Trophoblast cell (in vitro differentiated cells and primary cell): ENCODE measurements around the gene RARA.

ENCODE experiments used
- DNase-seq, 2 donors: peaks; one replicate each; pipeline ENCODE4 v3.0.0-alpha.2; 2016
- H2AFZ ChIP-seq: 2 replicates; pipeline ENCODE4 v1.6.1; 2013; ENCODE audit warnings: low read length, moderate library complexity, mild to moderate bottlenecking; ENCODE audit not compliant: insufficient read depth, poor library complexity
- H2AK5ac ChIP-seq: 2 replicates; pipeline ENCODE4 v1.6.1; 2013; ENCODE audit warnings: mild to moderate bottlenecking, low read length
- H2BK120ac ChIP-seq: 2 replicates; pipeline ENCODE4 v1.6.1; 2013; ENCODE audit warnings: low read length, mild to moderate bottlenecking, moderate library complexity; ENCODE audit not compliant: insufficient read depth, poor library complexity
- H2BK12ac ChIP-seq: 2 replicates; pipeline ENCODE4 v1.6.1; 2013; ENCODE audit warnings: mild to moderate bottlenecking, low read length, moderate library complexity
- H2BK5ac ChIP-seq: 2 replicates; pipeline ENCODE4 v1.6.1; 2013; ENCODE audit warnings: low read length, low read depth, moderate library complexity, mild to moderate bottlenecking; ENCODE audit not compliant: poor library complexity
- H3K14ac ChIP-seq: 2 replicates; pipeline ENCODE4 v1.6.1; 2013; ENCODE audit warnings: mild to moderate bottlenecking, low read length
- H3K18ac ChIP-seq: 2 replicates; pipeline ENCODE4 v1.6.1; 2013; ENCODE audit warnings: mild to moderate bottlenecking, low read length
- H3K23ac ChIP-seq: 2 replicates; pipeline ENCODE4 v1.6.1; 2013; ENCODE audit warnings: low read length
- H3K27ac ChIP-seq: 2 replicates; pipeline ENCODE4 v1.5.1; 2013; ENCODE audit warnings: low read depth, mild to moderate bottlenecking, inconsistent platforms, low read length, moderate library complexity
- H3K27me3 ChIP-seq: 2 replicates; pipeline ENCODE4 v1.6.1; 2013; ENCODE audit warnings: inconsistent platforms, mild to moderate bottlenecking, low read length, moderate library complexity; ENCODE audit not compliant: insufficient read depth
- H3K36me3 ChIP-seq, 2 experiments: 1 replicate in 1 of 2; 2 replicates in 1 of 2; pipeline ENCODE4 v1.6.1; 2013; ENCODE audit warnings: low read length in 2 of 2, mild to moderate bottlenecking in 2 of 2, moderate library complexity in 1 of 2; ENCODE audit not compliant: insufficient read depth in 2 of 2, control insufficient read depth in 1 of 2
- H3K4ac ChIP-seq: 2 replicates; pipeline ENCODE4 v1.6.1; 2013; ENCODE audit warnings: low read depth, mild to moderate bottlenecking, low read length, moderate library complexity
- H3K4me1 ChIP-seq, 2 experiments: 1 replicate in 1 of 2; 2 replicates in 1 of 2; pipeline ENCODE4 v1.6.1; 2013; ENCODE audit warnings: low read length in 2 of 2, mild to moderate bottlenecking in 2 of 2, moderate library complexity in 1 of 2; ENCODE audit not compliant: insufficient read depth in 2 of 2, control insufficient read depth in 1 of 2
- H3K4me2 ChIP-seq: 2 replicates; pipeline ENCODE4 v1.6.1; 2013; ENCODE audit warnings: inconsistent platforms, mild to moderate bottlenecking, low read length, moderate library complexity
- H3K4me3 ChIP-seq: 2 replicates; pipeline ENCODE4 v1.5.1; 2013; ENCODE audit warnings: mild to moderate bottlenecking, low read depth, low read length, inconsistent platforms
- H3K79me1 ChIP-seq: one replicate; pipeline ENCODE4 v1.6.1; 2013; ENCODE audit warnings: low read length
- H3K79me2 ChIP-seq: 2 replicates; pipeline ENCODE4 v1.6.1; 2013; ENCODE audit warnings: low read length, mild to moderate bottlenecking; ENCODE audit not compliant: control insufficient read depth, insufficient read depth, poor library complexity
- H3K9ac ChIP-seq: 2 replicates; pipeline ENCODE4 v1.6.1; 2013; ENCODE audit warnings: mild to moderate bottlenecking, low read length
- H3K9me3 ChIP-seq: 2 replicates; pipeline ENCODE4 v1.6.1; 2013; ENCODE audit warnings: low read depth, mild to moderate bottlenecking, control low read depth, inconsistent platforms, low read length; ENCODE audit not compliant: insufficient read depth
- H4K12ac ChIP-seq: 2 replicates; pipeline ENCODE4 v1.6.1; 2013; ENCODE audit warnings: low read depth, mild to moderate bottlenecking, low read length, moderate library complexity
- H4K8ac ChIP-seq: 2 replicates; pipeline ENCODE4 v1.6.1; 2013; ENCODE audit warnings: low read depth, mild to moderate bottlenecking, low read length, moderate library complexity
- H4K91ac ChIP-seq: one replicate; pipeline ENCODE4 v1.6.1; 2013; ENCODE audit warnings: low read depth, mild to moderate bottlenecking, low read length, moderate library complexity
- WGBS: extraction: QIAGEN DNeasy Blood & Tissue Kit; methylation state at CpG from one replicate; pipeline ENCODE4 v1.1.7; 2013; ENCODE audit warnings: missing lambda C conversion rate; ENCODE audit not compliant: insufficient read length, insufficient coverage; ENCODE audit errors: extremely low coverage; 5-methylcytosine and 5-hydroxymethylcytosine counted together

RARA gene

DNA sequence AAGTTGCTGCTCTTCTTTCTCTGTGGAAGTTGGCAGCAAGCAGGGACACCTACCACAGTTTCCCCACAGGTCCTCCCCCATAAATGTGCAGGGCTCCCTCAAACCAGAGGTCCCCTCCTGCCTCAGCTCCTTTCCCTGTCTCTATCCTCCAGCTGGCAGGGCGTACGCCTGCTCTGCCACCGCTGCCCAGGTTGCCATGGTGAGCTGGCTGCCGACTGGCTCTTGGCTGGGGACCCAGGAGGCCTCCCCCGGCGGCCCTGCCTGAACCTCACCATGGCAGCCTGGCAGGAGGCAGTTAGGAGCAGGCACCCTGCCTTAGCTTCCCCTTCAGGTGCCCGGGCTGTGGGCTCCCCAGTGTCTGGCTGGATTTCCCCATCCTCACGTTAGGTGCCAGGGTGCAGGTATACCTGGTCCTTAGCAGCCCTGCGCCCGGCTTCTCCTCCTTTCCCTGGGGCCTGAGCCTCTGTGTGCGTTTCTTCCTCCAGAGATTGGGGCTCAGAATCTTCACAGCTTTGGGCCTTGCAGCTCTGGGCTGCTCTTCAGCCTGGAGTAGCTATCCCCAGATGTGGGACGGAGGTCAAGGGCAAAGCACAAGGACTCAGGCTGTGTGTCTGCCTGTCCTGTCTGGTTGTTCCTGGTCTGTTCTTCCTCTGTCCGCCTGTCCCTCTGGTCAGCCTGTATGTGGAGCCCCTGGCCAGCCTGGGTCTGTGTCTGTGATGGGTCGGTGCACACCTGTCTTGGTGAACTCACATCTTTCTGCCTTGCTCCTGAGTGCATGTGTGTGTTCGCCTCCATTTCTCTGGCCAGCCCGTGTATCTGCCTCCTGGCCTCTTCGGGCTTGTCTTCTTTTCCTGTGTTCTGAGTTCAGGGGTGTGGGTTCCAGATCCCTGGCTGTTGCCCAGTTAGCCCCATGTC is 39.8 kb downstream of the RARA start:
- Histone ChIP-seq H3K23ac (no peak overlapping the region), H3K18ac (no peak overlapping the region), H3K36me3 (peaks cover 34 to 38% of the 10 kb centered on the region in 2 experiments), H3K79me1 (peaks cover 14% of the 10 kb centered on the region), H2AFZ (no peak overlapping the region), H3K79me2 (peaks cover 2% of the 10 kb centered on the region), H2BK5ac (no peak overlapping the region), H3K4me3 (no peak overlapping the region), H4K91ac (no peak overlapping the region), H2BK120ac (no peak overlapping the region), H3K4me1 (peaks cover 29 to 43% of the 10 kb centered on the region in 2 experiments), H3K14ac (no peak overlapping the region), H2BK12ac (no peak overlapping the region), H3K9me3 (no peaks in the 10 kb centered on the region), H3K27me3 (no peaks in the 10 kb centered on the region), H4K12ac (no peak overlapping the region), H3K9ac (no peak overlapping the region), H4K8ac (no peak overlapping the region), H3K4me2 (no peak overlapping the region), H3K4ac (no peak overlapping the region), H2AK5ac (no peak overlapping the region), H3K27ac (no peak overlapping the region)
- DNase-seq, result no peak
- no CpG with 5 or more reads among the region's 17 CpGs for WGBS

DNA sequence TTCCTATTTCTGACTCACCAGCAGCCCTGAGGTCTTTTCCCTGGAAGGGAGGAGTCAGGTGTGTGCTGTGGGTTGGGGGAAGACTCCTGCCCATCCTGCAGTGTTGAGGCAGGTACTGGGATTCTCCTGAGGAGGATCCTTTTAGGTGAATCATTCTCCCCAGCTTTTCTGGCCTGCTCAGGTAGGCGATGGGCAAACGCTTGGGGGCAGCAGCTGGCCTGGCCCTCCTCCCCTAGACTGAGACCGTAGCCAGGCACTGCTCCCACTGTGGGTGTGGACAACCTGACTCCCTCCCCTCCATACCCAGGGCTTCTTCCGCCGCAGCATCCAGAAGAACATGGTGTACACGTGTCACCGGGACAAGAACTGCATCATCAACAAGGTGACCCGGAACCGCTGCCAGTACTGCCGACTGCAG is 40.5 kb downstream of the RARA start:
- H2AFZ ChIP-seq, result no peak overlapping the region
- no peak overlapping the region for H2AK5ac ChIP-seq
- WGBS, result no CpG with 5 or more reads among the region's 10 CpGs
- H3K27me3 ChIP-seq, result no peaks in the 10 kb centered on the region
- no peak overlapping the region for H3K27ac ChIP-seq
- no peak overlapping the region for H4K91ac ChIP-seq
- H3K79me1 ChIP-seq, result peaks cover 10% of the 10 kb centered on the region
- H3K9ac ChIP-seq, result no peak overlapping the region
- H3K79me2 ChIP-seq, result peaks cover 2% of the 10 kb centered on the region
- H4K8ac ChIP-seq, result no peak overlapping the region
- no peak overlapping the region for H3K4me2 ChIP-seq
- no peak overlapping the region for H4K12ac ChIP-seq
- H2BK5ac ChIP-seq, result no peak overlapping the region
- no peak overlapping the region for H2BK12ac ChIP-seq
- H2BK120ac ChIP-seq, result no peak overlapping the region
- H3K36me3 ChIP-seq, result peaks cover 40 to 43% of the 10 kb centered on the region in 2 experiments
- peaks cover 22 to 36% of the 10 kb centered on the region in 2 experiments for H3K4me1 ChIP-seq
- H3K9me3 ChIP-seq, result no peaks in the 10 kb centered on the region
- H3K23ac ChIP-seq, result no peak overlapping the region
- H3K18ac ChIP-seq, result no peak overlapping the region
- DNase-seq, result peak; percentile 36 to 53
- no peak overlapping the region for H3K14ac ChIP-seq
- no peak overlapping the region for H3K4me3 ChIP-seq
- H3K4ac ChIP-seq, result no peak overlapping the region

DNA sequence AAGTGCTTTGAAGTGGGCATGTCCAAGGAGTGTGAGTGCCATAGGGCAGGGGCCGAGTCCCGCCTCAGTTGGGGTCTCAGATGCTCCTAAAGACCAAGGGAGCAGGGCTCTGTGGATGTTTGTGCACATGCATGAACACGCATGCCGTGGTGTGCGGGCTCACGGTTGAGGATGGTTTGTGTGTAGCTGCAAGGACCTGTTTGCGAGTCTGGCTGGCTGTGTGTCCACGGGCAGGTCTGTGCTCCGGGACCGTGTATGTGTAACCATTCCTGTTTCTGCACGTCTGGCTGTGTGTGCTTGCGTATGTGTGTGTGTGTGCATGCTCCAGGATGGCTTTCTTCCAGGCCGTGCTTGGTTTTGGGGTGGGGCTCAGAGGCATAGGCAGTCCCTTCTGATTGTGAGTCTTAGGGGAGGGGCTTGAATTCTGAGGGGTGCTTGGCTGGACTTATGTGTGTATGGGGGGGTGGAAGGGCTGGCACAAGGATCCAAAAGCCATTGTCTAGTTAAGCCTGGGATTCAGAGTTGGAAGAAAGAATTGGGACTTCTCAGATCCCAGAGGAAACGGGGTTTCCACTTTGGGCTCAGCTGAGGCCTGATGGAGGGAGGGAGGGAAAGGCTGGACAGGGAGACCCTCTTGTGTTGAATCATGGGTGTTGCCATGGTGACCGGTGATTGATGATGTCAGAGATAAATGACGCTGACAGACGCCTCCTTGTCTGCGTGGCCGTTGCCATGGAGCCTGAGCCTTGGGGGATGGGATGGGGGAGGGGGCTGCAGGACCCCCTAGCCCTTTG is 41.1 kb downstream of the RARA start:
- Histone ChIP-seq H3K27ac (no peak overlapping the region), H3K9me3 (no peaks in the 10 kb centered on the region), H4K91ac (no peak overlapping the region), H3K23ac (no peak overlapping the region), H2AFZ (no peak overlapping the region), H3K4me3 (no peak overlapping the region), H3K18ac (no peak overlapping the region), H3K4me1 (peaks cover 16 to 31% of the 10 kb centered on the region in 2 experiments), H2BK12ac (no peak overlapping the region), H3K4me2 (no peak overlapping the region), H2BK5ac (no peak overlapping the region), H3K79me2 (peaks cover 2% of the 10 kb centered on the region), H4K12ac (no peak overlapping the region), H3K9ac (no peak overlapping the region), H3K27me3 (no peaks in the 10 kb centered on the region), H2BK120ac (no peak overlapping the region), H3K14ac (no peak overlapping the region), H4K8ac (no peak overlapping the region), H3K79me1 (peaks cover 5% of the 10 kb centered on the region), H3K4ac (no peak overlapping the region), H2AK5ac (no peak overlapping the region), H3K36me3 (peaks cover 43 to 44% of the 10 kb centered on the region in 2 experiments)
- WGBS, result no CpG with 5 or more reads among the region's 19 CpGs
- DNase-seq, result no peak

DNA sequence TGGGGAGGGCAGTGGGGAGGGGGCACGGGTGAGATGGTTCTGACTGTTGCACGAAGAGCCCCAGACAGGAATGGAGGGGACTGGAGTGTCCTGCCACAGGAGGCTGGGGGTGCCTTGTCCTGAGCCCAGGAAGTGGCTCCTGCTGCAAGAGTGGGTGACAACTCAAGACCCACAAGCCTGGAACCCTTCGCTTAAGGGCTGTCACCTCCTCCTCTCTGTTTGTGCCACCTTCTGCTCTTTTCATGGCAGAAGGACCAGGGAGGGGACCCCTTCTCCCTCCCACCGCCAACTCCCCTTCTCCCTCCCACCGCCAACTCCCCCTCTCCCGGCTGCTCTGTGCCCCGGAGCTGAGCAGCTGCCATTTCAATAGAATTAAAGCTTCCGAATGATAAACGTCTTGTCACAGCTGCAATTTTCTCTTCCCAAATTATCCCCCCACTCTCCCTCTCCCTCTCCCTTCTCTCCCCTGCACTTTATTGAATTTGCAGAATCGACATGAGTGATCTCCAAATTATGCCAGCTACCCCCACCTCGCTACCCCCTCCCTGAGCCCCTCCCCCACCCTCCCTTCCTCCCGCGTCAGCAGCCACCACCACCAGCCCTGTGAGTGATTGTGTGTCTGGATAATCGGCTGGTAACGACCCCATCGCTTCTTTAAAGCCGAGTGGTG is 41.8 kb downstream of the RARA start:
- no peak overlapping the region for H3K23ac ChIP-seq
- no peak overlapping the region for H4K12ac ChIP-seq
- no peak overlapping the region for H2BK12ac ChIP-seq
- no CpG with 5 or more reads among the region's 17 CpGs for WGBS
- no peak overlapping the region for H3K4me2 ChIP-seq
- no peak for DNase-seq
- no peaks in the 10 kb centered on the region for H3K27me3 ChIP-seq
- no peaks in the 10 kb centered on the region for H3K79me2 ChIP-seq
- H3K4me1 ChIP-seq, result peaks cover 13 to 27% of the 10 kb centered on the region in 2 experiments
- no peak overlapping the region for H3K27ac ChIP-seq
- no peak overlapping the region for H4K8ac ChIP-seq
- H3K9ac ChIP-seq, result no peak overlapping the region
- no peak overlapping the region for H3K4me3 ChIP-seq
- peaks cover 49 to 52% of the 10 kb centered on the region in 2 experiments for H3K36me3 ChIP-seq
- H3K9me3 ChIP-seq, result no peaks in the 10 kb centered on the region
- H2AFZ ChIP-seq, result no peak overlapping the region
- H2BK120ac ChIP-seq, result no peak overlapping the region
- no peak overlapping the region for H2BK5ac ChIP-seq
- H2AK5ac ChIP-seq, result no peak overlapping the region
- no peak overlapping the region for H3K14ac ChIP-seq
- no peak overlapping the region for H3K18ac ChIP-seq
- H3K79me1 ChIP-seq, result no peaks in the 10 kb centered on the region
- no peak overlapping the region for H3K4ac ChIP-seq
- no peak overlapping the region for H4K91ac ChIP-seq
